ENCODE measurements around the gene VILL. TPM values are rescaled to one million over a fixed set of nuclear protein-coding genes. Genes with fewer than 3 reads are reported as not detected.

Gene VILL
- 10 to 100 TPM in 2 of 4 donors, 1 to 10 TPM in 2; 5.5 to 13.0 (median 9.5) TPM for total RNA-seq

GRCh38 chr3:37990527-37990926 is at the start of gene VILL:
VILL (plus strand) TSS chr3:37990786; CDS start chr3:37993673, 2,887 bp downstream.
- H3K36me3 ChIP-seq: no peaks in the 10 kb centered on the region
- H3K4me1 ChIP-seq: peaks cover 5 to 13% of the 10 kb centered on the region in 2 donors
- H3K9me3 ChIP-seq: no peaks in the 10 kb centered on the region
- H3K27ac ChIP-seq: no peak within 1 kb of the TSS
- TF ChIP-seq CTCF (IDR thresholded peaks at IDR 0.05) (no peak), POLR2A (IDR thresholded peaks at IDR 0.05) (no peak)
- no peak within 1 kb of the TSS for H3K4me3 ChIP-seq (replicated peaks in 1 of 3)
- 66 to 71% methylated on average over 10 of the region's 10 CpGs for WGBS, 2 donors
- DNase-seq: no peak
- no peaks in the 10 kb centered on the region for H3K27me3 ChIP-seq
- intact Hi-C loops (cut with DNase I): no loop called here

GRCh38 chr3:37941608-37942508 is 48.7 kb upstream of the VILL start:
- TF ChIP-seq CTCF (IDR thresholded peaks at IDR 0.05) (no peak), POLR2A (IDR thresholded peaks at IDR 0.05) (no peak)
- H3K27ac ChIP-seq: no peak overlapping the region
- intact Hi-C loops (cut with DNase I): no loop called here
- H3K4me1 ChIP-seq: peaks cover 38 to 41% of the 10 kb centered on the region in 2 donors
- 78 to 87% methylated on average over 12 of the region's 12 CpGs for WGBS, 2 donors
- no peak overlapping the region for H3K4me3 ChIP-seq (replicated peaks in 1 of 3)
- no peaks in the 10 kb centered on the region for H3K9me3 ChIP-seq
- no peaks in the 10 kb centered on the region for H3K27me3 ChIP-seq
- no peaks in the 10 kb centered on the region for H3K36me3 ChIP-seq
- no peak for DNase-seq

- Histone ChIP-seq H3K9me3 (no peaks in the 10 kb centered on the region), H3K27me3 (no peaks in the 10 kb centered on the region), H3K36me3 (no peaks in the 10 kb centered on the region), H3K4me3 (replicated peaks in 1 of 3) (no peak overlapping the region), H3K4me1 (peaks cover 42% of the 10 kb centered on the region in 2 donors), H3K27ac (no peak overlapping the region)
- WGBS, 2 donors: 96 to 99% methylated on average over 2 of the region's 2 CpGs
- DNase-seq: no peak
- intact Hi-C loops (cut with DNase I): no loop called here
- TF ChIP-seq CTCF (IDR thresholded peaks at IDR 0.05) (no peak), POLR2A (IDR thresholded peaks at IDR 0.05) (no peak)
Measured at GRCh38 chr3:37942646-37943045, 47.9 kb upstream of the VILL start.

- intact Hi-C loops (cut with DNase I): no loop called here
Measured at GRCh38 chr3:37943126-37943525, 47.5 kb upstream of the VILL start.

More at GRCh38 chr3:37943126-37943525, 47.5 kb upstream of the VILL start:
- no peaks in the 10 kb centered on the region for H3K27me3 ChIP-seq
- H3K36me3 ChIP-seq: no peaks in the 10 kb centered on the region
- H3K9me3 ChIP-seq: no peaks in the 10 kb centered on the region
- H3K4me3 ChIP-seq (replicated peaks in 1 of 3): no peak overlapping the region
- peaks cover 42% of the 10 kb centered on the region in 2 donors for H3K4me1 ChIP-seq
- no peak for DNase-seq
- no peak overlapping the region for H3K27ac ChIP-seq
- no peak for TF ChIP-seq POLR2A (IDR thresholded peaks at IDR 0.05)
- no peak for TF ChIP-seq CTCF (IDR thresholded peaks at IDR 0.05)
- 93 to 95% methylated on average over 4 of the region's 4 CpGs for WGBS, 2 donors
